B cell (primary cell): ENCODE data around the gene EIF2S1. TPM values are rescaled to one million over a fixed set of nuclear protein-coding genes. Genes with fewer than 3 reads are reported as not detected.

Source experiments
- ATAC-seq: fragments of 200-7000 bp; cut with Tn5 transposase; one replicate; pipeline ENCODE4 v1.10.0; 2021; ENCODE audit warnings: low read depth, mild to moderate bottlenecking, moderate number of reproducible peaks, moderate library complexity
- CTCF ChIA-PET: fragments of 350-600 bp; sonication (Branson Sonifier 250); formaldehyde crosslinking; loops from one replicate; lab custom pipeline; 2021; ENCODE audit warnings: antibody characterized with exemption, inconsistent platforms; lab: Charles Lee
- POLR2A ChIA-PET: fragments of 350-600 bp; sonication (Branson Sonifier 250); formaldehyde crosslinking; loops from one replicate; lab custom pipeline; 2021; ENCODE audit warnings: antibody characterized with exemption; lab: Charles Lee
- DNase-seq: peaks from one replicate; pipeline ENCODE4 v3.0.0; 2013
- H2AFZ ChIP-seq: 2 replicates; pipeline ENCODE4 v1.6.1; 2012; ENCODE audit warnings: mild to moderate bottlenecking, low read depth, low read length; ENCODE audit not compliant: insufficient read depth, poor library complexity, severe bottlenecking
- H3K27ac ChIP-seq, 2 donors: 1 replicate in 1 of 2; 2 replicates in 1 of 2; pipeline ENCODE4 v1.5.1; 2012 to 2013; ENCODE audit warnings: low read length in 2 of 2, mild to moderate bottlenecking in 2 of 2, moderate library complexity in 1 of 2
- H3K27me3 ChIP-seq, 4 experiments: fragments of 200-600 bp in 1 of 4; sonication (generic) in 1 of 4; replicated peaks in 1 of 4; 1 replicate in 2 of 4; 2 replicates in 2 of 4; pipeline versions ENCODE4 v1.6.1 to v1.7.0; 2013 to 2016; ENCODE audit warnings: low read length in 3 of 4, mild to moderate bottlenecking in 2 of 4, mixed read lengths in 1 of 4, moderate library complexity in 1 of 4; ENCODE audit not compliant: insufficient read depth in 4 of 4, control insufficient read depth in 3 of 4; ENCODE audit errors: control extremely low read depth in 1 of 4
- H3K36me3 ChIP-seq, 2 experiments: replicated peaks in 1 of 2; 1 replicate in 1 of 2; 2 replicates in 1 of 2; pipeline versions ENCODE4 v1.6.1 to v1.7.1; 2013; ENCODE audit warnings: low read length in 1 of 2; ENCODE audit not compliant: insufficient read depth in 2 of 2, control insufficient read depth in 1 of 2; ENCODE audit errors: control extremely low read depth in 1 of 2, extremely low read depth in 1 of 2
- H3K4me1 ChIP-seq, 2 donors: fragments of 200-600 bp in 1 of 2; sonication (generic) in 1 of 2; 1 replicate in 1 of 2; 2 replicates in 1 of 2; pipeline versions ENCODE4 v1.5.1 to v1.6.1; 2013 to 2017; ENCODE audit warnings: low read length in 2 of 2; ENCODE audit not compliant: control insufficient read depth in 2 of 2, insufficient read depth in 2 of 2
- H3K4me2 ChIP-seq: replicated peaks from 2 replicates; pipeline ENCODE3; 2012; ENCODE audit warnings: mild to moderate bottlenecking, low read depth, low read length; ENCODE audit not compliant: poor library complexity, severe bottlenecking
- H3K4me3 ChIP-seq, 5 experiments: fragments of 200-600 bp in 1 of 5; sonication (generic) in 1 of 5; 1 replicate in 3 of 5; 2 replicates in 2 of 5; pipeline versions ENCODE4 v1.5.1 to v1.7.0; 2011 to 2016; ENCODE audit warnings: low read length in 4 of 5, mild to moderate bottlenecking in 4 of 5, low read depth in 2 of 5, control low read depth in 1 of 5, moderate library complexity in 1 of 5; ENCODE audit not compliant: insufficient read depth in 1 of 5; ENCODE audit errors: control extremely low read depth in 1 of 5, extremely low read depth in 1 of 5
- H3K79me2 ChIP-seq: fragments of 200-600 bp; sonication (generic); one replicate; pipeline ENCODE4 v1.6.0; 2016; ENCODE audit warnings: low read length; ENCODE audit not compliant: control insufficient read depth, insufficient read depth
- H3K9ac ChIP-seq: fragments of 200-600 bp; sonication (generic); 2 replicates; pipeline ENCODE4 v1.6.1; 2017; ENCODE audit warnings: mild to moderate bottlenecking, low read length, moderate library complexity
- H3K9me3 ChIP-seq, 3 donors: one replicate each; pipeline versions ENCODE4 v1.6.1 to v1.7.1; 2013; ENCODE audit warnings: low read length in 2 of 3; ENCODE audit not compliant: control insufficient read depth in 2 of 3, insufficient read depth in 1 of 3; ENCODE audit errors: control extremely low read depth in 1 of 3
- H4K20me1 ChIP-seq: 2 replicates; pipeline ENCODE4 v1.6.0; 2012; ENCODE audit warnings: mild to moderate bottlenecking, low read length; ENCODE audit not compliant: insufficient read depth, control insufficient read depth, poor library complexity, severe bottlenecking
- H3K27ac Mint-ChIP-seq: one replicate; pipeline ENCODE4 v1.8.0; 2021; ENCODE audit warnings: mixed read lengths
- H3K27me3 Mint-ChIP-seq: one replicate; pipeline ENCODE4 v1.8.0; 2021; ENCODE audit warnings: mixed read lengths
- H3K4me1 Mint-ChIP-seq: one replicate; pipeline ENCODE4 v1.8.0; 2021; ENCODE audit warnings: mixed read lengths
- H3K4me3 Mint-ChIP-seq: one replicate; pipeline ENCODE4 v1.8.0; 2021; ENCODE audit warnings: mixed read lengths
- H3K9me3 Mint-ChIP-seq: one replicate; pipeline ENCODE4 v1.8.0; 2022; ENCODE audit warnings: mixed read lengths; ENCODE audit not compliant: insufficient read depth
- CTCF ChIP-seq: fragments of 200-600 bp; IDR thresholded peaks from one replicate; pipeline ENCODE4 v1.8.0; 2022; ENCODE audit warnings: antibody characterized with exemption, mild to moderate bottlenecking
- EZH2 ChIP-seq: IDR thresholded peaks from 2 replicates; pipeline ENCODE4 v1.6.1; 2012; ENCODE audit warnings: borderline replicate concordance, low read depth, mild to moderate bottlenecking, moderate library complexity, low read length; ENCODE audit not compliant: insufficient read depth, poor library complexity, severe bottlenecking
- WGBS: methylation state at CpG from one replicate; pipeline ENCODE4 v1.1.5; 2013; ENCODE audit warnings: missing lambda C conversion rate; ENCODE audit not compliant: insufficient coverage; 5-methylcytosine and 5-hydroxymethylcytosine counted together
- intact Hi-C: fragments of 100-400 bp; cut with micrococcal nuclease; formaldehyde crosslinking; loops from one replicate; pipeline ENCODE4 v1.10.0; 2022
- polyA plus RNA-seq: library from polyadenylated mRNA; depleted of rRNA; stranded (reverse); fragments of >200 nt; gene quantifications from 2 replicates; pipeline ENCODE4 v1.2.3, GENCODE V29; 2012
- total RNA-seq, 2 donors: library from RNA; stranded (reverse); fragments of 120-200 nt in 1 of 2; gene quantifications; 1 replicate in 1 of 2; 2 replicates in 1 of 2; pipeline versions ENCODE4 v1.2.3 to v1.2.4, GENCODE V29; 2013 to 2022

Gene EIF2S1
- total and polyA plus RNA-seq, 2 donors (not counting 1 experiment from before 2014, with no cell fraction given): 10.4 to 39.9 TPM

- no peak overlapping the region for H2AFZ ChIP-seq
- H3K4me3 ChIP-seq: no peak overlapping the region
- TF ChIP-seq CTCF: no peak
- no peak for TF ChIP-seq EZH2
- 99% methylated on average over 7 of the region's 11 CpGs for WGBS
- no peak for DNase-seq
- intact Hi-C loops: no loop called here
- peaks cover 5 to 6% of the 10 kb centered on the region in 2 donors for H3K4me1 ChIP-seq
- H4K20me1 ChIP-seq: no peaks in the 10 kb centered on the region
- H3K36me3 ChIP-seq: no peaks in the 10 kb centered on the region
- peaks cover 0 to 21% (median 0%) of the 10 kb centered on the region in 4 experiments for H3K27me3 ChIP-seq
- no peak for ATAC-seq
- H3K27ac Mint-ChIP-seq: no peak overlapping the region
- CTCF ChIA-PET: interaction anchor here (0.7 to 23.4 kb wide), 3 partner anchors 11 to 283 kb away, joined by 3 to 863 read pairs (median 6); no protein-coding TSS in a partner anchor
- no peaks in the 10 kb centered on the region for H3K9me3 ChIP-seq
- POLR2A ChIA-PET: no interaction called here
- no peak overlapping the region for H3K9ac ChIP-seq
- H3K79me2 ChIP-seq: no peaks in the 10 kb centered on the region
- no peak overlapping the region for H3K27ac ChIP-seq
- peaks cover 6% of the 10 kb centered on the region for H3K4me1 Mint-ChIP-seq
- H3K4me2 ChIP-seq: no peak overlapping the region
- peaks cover 15% of the 10 kb centered on the region for H3K27me3 Mint-ChIP-seq
- no peak overlapping the region for H3K4me3 Mint-ChIP-seq
- H3K9me3 Mint-ChIP-seq: no peaks in the 10 kb centered on the region
These were observed 61.5 kb downstream of the EIF2S1 start for GRCh38 chr14:67421356-67422224.

GRCh38 chr14:67423424-67423823 lies 63.3 kb downstream of the EIF2S1 start:
- Histone ChIP-seq H3K36me3 (no peaks in the 10 kb centered on the region), H3K4me1 (peaks cover 0 to 4% of the 10 kb centered on the region in 2 donors), H2AFZ (no peak overlapping the region), H3K9ac (no peak overlapping the region), H4K20me1 (no peaks in the 10 kb centered on the region), H3K27ac (no peak overlapping the region), H3K4me3 (no peak overlapping the region), H3K27me3 (peaks cover 0 to 25% (median 1%) of the 10 kb centered on the region in 4 experiments), H3K9me3 (peaks cover 0 to 2% (median 0%) of the 10 kb centered on the region in 3 donors), H3K4me2 (no peak overlapping the region), H3K79me2 (no peaks in the 10 kb centered on the region)
- TF ChIP-seq EZH2 (no peak), CTCF (no peak)
- no peak for DNase-seq
- Mint-ChIP-seq H3K4me3 (no peak overlapping the region), H3K27me3 (peaks cover 20% of the 10 kb centered on the region), H3K4me1 (peaks cover 3% of the 10 kb centered on the region), H3K9me3 (no peaks in the 10 kb centered on the region), H3K27ac (no peak overlapping the region)
- ATAC-seq: no peak
- ChIA-PET CTCF (interaction anchor here (7.1 to 23.4 kb wide), 2 partner anchors 154 to 280 kb away, joined by 78 to 863 read pairs; partner anchors contain the start of gene RDH12), POLR2A (no interaction called here)
- intact Hi-C loops: no loop called here
- no CpG with 5 or more reads among the region's 2 CpGs for WGBS
